DMS 273 treated with DMSO at 0.1 percent for 48 hours (cell line): ENCODE data around the gene PRKACA.
A peak's percentile ranks its signal among the peaks of the same experiment; 100 is the strongest.

Experiments
- DNase-seq: peaks from one replicate; lab custom pipeline; 2025; lab: John Stamatoyannopoulos, UW

The PRKACA gene

DNA sequence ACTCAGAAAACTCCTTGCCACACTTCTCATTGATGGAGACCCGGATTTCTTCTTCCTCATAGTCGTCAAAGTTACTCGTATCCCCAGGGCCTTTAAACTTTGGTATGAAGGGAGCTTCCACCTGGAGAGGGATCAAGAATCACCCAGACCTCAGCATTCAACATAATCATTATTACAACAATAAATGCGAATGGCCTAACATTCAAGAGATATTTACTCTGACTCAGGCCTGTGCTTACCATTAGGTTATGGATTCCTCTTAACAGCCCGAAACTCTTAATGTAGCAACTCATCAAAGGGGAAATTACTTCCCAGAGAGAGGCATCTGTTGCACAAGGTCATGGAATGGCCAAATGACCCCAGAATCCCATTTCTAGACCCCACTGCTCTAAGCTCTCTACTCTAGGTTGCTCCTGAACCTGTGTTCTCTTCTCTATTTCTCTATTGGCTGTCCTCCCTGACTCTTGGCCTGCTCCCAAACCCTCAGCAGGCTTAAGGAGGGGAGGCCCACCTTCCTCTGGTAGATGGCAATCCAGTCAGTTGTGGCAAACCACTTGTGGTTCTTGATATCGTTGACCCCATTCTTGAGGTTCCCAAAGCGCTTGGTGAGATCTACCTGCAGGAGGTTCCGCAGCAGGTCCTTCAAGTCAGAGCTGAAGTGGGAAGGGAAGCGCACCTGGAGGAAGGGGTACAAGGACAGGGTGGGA lies 24.3 kb downstream of the PRKACA start:
- no peak for DNase-seq

DNA sequence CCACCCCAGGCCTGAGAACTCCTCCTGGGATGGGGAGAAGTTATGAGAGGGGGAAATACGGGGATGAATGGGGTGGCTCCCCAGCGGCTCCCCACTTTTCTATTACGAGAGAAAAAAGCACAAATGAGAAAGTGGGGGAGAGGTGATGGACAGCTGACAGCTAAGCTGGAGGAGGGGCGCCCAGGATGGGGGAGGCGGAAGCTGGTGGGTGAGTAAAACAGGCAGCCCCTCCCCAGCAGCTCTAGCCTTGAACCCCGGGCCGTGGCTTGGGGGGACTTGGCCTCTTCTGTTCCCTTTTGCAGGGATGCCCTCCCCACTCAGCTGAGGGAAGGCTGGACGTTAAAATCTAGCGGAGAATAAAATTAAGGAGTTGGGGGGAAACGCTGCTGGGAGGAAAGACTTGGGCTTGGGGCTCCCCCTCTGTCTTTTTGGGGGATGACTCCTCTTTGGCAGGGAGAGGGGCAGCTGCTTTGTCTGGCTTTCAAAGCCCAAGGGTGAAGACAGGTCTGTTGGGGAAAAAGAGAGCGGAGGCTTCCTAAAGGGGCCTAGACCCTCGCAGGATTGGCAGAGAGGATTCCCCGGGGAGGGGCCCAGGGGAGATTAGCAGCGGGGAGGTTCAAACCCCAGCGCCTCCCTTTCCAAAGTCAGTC lies 25.6 kb downstream of the PRKACA start:
- DNase-seq, result no peak

DNA sequence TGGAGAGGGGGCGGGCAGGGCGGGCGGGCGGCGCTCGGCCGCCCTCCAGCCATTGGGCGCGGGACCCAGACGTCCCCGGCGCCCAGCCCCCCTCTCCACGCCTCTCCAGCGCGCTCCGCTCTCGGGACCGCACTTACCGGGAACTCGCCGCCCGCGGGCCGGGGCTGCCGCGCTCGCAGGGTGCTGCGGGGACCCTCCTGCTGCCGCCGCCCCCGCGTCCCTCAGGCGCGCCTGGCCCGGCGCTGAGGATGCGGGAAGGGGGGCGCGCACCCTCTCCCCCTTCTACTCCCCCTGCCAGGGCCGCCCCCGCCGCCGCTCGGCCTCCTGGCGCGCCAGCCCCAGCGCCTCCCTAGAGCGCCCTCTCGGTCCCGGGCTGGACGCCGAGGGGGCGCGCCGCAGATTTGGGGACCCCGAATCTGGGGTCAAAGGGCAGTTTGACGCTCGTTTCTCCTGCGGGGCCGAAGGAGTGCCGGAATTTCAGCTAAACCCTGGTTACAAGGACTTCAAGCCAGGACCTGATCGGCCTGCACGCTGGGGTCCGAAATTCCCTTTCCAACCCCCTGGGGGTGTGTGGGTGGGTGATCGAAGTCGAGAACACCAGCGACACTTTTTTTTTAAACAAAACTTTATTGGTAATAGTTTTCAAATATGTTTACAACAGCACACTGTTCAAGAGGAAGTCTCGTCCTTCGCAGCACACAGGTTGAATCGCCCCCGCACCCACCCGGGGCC lies 26.3 kb downstream of the PRKACA start:
- DNase-seq, result peak; percentile 27

DNA sequence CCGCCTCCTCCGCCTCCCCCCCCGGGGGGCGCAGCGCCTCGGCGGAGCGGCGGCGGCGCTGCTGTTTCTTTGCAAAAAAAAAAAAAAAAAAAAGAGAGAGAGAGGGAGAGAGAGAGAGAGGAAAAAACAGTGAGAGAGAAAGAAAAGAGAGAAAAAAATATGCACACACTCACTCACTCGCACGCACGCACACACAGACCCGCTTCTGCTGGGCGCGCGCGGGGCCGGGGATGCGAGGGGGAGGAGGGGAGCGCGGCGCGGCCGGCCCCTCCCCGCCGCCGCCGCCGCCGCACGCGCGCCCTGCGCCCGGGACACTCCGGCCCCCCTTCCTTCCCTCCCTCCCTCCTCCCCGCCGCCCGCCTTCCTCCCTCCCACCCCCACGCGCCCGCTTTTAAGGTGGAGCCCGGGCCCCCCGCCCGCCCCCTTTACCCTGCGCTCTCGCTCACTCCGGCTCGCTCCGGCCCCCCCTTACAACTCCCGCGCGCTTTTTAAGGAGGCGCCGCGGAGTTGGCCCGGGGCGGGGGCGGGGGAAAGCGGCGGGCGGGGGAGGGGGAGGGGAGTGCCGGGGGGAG lies 27.0 kb downstream of the PRKACA start, which contains the start of gene SAMD1:
Gene SAMD1, minus strand, starts transcription at position 243 of the 572 bp plus-strand sequence.
- DNase-seq, result peak; percentile 34

DNA sequence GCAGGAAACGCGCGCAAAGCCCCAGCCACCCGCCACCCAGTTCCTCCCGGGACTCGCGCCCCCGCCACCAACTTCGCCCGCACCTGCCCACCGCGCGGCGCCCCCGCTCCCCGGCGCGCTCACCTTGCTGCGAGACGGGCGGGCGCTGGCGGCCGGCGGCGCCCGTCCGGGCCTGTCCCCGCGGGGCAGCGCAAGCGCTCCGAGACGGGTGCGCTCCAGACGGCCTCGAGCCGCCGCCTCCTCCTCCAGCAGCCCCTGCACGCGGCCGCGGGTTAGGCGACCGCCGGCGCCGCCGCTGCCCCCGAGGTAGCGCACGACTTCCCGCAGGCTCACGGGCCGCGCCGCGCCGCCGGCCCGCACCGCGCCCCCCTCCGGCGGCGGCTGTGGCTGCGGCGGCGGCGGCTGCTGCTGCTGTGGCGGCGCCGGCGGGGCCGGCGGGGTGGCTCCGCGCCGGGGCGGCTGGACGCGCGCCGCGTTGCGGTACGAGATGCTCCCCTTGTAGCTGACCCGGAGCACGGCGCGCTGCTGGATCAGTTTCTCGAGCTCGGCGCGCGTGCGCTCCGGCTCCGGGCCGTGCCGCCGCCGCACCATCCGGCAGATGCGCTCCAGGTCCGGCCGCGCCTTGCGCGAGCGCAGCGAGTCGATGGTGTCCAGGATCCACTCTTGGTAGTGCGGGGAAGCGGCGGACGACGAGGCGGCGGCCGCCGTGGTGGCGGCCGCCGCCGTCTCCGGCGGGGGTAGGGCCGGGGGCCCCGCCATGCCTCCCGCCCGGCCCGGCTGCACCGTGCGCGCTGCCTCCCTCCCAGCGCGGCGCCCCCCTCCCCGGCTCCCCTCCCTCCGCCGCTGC lies 27.7 kb downstream of the PRKACA start:
- DNase-seq, result no peak

DNA sequence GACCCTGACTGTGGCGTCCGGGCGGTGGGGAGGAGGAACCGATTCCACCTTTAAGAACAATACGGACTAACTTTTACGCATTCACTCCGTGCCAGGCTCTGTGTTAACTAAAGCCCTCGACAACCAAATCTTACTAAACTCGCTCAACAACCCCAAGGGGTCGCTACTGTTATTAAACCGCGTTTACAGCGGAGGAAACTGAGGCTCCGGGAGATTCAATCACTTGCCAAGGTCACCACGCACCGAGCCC lies 28.2 kb downstream of the PRKACA start:
- DNase-seq, result no peak

DNA sequence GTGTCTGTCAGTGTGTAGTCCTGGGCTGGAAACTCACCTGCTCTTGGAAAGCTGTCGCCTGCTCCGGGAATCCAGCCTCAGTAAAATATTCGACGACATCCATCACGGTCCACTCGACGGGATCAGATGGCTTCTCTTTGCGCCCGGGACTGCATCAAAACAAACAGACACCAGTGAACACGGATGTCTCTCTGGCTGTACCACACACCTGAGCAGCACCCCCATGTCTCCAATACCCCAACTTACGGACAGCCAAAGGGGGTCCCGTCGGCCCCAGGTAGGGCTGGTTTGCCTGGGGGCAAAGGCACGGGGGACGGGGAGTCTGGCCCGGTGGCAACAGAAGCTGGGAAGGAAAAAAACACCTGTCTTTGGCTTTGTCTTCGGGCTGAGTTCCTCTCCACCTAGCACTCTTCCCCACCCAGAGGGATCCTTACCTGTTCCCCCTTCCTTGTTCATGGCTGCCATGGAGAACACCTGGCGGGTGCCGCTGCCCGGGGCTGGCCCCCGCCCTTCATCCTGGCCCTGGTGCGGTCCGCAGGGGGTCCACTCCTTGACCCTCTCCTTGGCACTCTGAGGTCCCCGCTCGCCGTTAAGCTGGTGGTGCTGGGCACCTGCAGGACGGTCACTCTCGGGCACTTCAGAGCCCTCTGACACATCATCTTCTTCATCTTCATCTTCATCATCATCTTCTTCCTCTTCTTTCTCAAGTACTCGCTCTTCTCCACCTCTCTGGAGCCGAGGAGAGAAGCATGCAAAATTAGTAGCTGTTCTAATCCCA lies 28.7 kb downstream of the PRKACA start:
- DNase-seq, result no peak

DNA sequence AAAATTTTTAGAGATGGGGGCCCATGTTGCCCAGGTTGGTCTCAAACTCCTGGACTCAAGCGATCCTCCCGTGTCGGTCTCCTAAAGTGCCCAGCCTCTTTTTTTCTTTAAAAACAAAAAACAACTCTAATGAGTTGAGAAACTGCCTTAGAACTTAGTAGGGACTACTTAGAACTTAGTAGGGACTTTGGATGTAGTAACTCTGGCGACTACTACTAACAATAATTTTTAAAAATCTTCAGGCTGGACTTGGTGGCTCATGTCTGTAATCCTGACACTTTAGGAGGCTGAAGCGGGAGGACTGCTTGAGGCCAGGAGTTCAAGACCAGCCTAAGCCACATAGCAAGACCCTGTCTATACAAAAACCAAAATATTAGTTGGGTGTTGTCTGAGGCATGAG lies 31.5 kb downstream of the PRKACA start:
- no peak for DNase-seq

DNA sequence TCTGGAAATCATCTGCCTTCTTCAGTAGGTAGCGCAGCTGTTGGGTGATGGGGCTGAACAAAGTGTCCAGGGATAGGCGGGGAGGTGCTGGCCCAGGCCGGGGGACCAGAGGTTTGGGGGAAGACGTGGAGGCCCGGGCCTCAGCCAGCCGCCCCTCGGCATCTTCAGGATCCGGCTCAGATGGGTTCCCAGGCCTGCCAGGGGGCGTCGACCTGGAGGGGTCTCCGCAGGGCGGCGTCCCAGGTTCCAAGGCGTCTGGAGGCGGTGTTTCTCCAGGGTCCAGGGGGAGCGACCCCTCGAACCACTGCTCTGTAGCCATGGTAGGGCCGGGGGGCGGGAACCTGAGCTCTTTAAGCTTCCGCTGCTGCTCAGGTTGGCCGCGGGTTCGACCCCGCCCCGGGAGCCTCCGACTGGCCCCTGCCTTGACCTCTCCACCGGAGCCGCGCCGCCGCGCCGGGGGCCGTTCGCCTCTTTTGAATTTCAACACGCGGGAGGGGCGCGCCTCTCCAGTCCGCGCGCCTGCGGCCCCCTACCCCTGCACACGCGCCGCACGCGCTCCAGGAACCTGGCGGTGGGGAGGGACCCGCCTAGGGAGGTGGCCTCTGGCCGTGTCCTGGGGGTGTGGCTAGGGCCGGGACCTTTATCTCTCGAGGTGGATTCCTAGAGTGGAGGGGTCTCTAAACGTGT lies 32.1 kb downstream of the PRKACA start, which contains the start of gene C19orf67:
Gene C19orf67, minus strand, starts transcription at position 475 of the 687 bp plus-strand sequence. Its CDS starts 156 bp downstream, at position 319.
- no peak for DNase-seq

DNA sequence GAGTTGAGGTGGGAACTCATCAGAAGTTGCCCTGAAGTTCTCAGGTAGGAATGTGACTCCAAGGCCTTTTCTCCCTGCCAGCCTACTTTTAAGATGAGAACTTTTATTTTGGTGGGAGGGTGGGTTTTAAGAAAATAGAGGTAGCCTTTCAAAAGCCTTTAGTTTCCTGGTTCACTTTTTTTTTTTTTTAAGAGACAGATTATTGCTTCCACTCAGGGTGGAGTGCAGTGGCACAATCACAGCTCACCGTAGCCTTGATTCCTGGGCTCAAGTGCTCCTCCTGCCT lies 34.9 kb downstream of the PRKACA start:
- DNase-seq, result no peak

DNA sequence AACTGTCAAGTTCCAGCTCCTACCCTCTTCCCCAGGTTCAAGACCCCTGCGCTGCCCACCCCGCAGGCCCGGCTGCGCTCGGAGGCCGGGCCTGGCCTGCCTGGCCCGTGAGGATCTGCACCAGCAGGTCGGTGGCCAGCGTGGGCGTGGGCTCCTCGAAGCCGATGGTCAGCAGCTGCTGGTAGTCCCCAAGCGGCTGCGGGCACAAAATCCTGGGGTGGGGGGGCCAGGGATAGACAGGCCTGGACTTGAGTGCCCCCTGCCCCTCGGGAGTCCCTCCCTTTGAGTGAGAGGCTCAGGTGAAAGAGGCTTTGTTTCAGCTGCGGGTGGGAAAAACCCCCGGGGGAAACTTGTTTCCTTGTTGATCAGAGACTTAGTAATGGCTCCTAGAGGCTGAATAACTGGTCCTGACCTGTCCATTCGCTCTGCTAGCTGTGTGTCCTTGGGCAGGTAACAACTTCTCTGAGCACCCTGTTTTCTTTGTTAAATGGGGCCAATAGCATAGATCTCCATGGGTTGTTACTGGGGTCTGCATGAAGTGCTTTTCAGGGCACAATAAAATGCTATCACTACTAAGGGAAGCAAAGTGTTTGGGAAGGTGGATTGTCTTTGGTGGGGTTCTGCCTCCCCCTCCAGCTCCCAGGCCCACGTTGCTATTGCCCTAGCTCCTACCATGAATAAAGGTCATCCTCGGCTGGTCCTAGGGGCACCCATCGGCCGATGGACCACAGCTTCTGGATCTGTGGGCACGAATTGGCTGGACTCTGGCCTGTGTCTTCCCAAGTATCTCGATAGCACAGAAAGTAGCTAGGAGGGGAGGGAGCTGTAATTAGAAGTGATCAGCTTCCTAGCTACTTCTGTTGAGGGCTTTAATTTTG lies 35.5 kb downstream of the PRKACA start:
- no peak for DNase-seq

DNA sequence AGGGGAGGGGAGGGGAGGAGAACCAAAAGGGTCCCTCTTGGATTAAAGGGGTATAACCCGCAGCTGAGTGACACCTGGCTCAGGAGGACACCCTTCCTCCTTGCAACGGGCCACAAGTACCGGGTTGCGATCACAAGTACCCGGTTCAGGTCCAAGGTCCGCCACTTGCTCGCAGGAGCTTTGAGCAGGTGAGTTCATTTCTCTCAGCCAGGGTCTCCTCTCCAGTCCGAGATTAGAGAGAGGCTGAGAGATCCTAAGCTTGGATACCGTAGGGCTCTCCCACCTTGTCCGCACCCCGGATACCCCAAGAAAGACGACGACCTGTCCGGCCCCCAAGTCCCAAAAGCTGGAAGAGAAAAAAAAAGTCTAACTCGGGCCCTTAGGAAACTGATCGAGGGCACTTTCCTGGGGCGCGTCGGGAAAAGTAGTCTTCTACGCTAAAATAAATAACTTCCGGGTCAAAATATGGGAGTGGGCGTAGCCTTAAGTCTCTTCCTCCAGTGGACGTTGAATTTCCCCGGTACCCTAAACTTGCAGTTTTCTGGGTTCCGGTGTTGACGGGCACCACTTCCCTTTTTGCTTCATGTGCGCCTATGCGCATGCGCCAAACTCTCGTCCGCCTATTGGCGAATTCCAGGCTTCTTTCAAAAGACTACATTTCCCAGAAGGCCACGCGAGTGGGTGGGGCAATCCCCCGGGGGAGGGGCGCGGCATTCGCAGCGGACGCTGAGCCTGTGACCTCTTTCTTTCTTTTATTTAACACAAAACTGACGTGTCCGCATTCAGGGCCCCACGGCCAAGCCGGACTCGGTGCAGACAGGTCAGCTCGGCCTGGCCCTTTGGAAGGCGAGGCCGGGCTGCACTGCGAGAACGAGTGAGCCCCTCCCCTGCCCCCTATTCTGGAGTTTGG lies 36.4 kb downstream of the PRKACA start:
- DNase-seq, result peak; percentile 97

DNA sequence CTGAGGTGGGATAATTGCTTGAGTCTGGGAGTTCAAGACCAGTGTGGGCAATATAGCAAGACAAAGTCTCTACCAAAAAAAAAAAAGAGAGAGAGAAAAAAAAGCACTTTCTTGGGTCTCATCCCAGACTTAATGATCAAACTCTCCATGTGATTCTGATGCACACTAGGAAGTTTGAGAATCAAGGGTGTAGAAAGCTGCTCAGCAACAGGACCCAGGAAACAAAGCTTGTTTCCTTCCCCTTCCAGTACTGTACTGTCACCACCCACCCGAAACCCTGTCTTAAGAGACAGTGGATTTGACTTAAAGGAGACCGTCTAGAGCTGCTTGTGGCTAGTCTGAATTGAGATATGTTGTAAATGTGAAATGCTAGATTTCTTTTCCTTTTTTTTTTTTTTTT lies 39.2 kb downstream of the PRKACA start:
- no peak for DNase-seq

DNA sequence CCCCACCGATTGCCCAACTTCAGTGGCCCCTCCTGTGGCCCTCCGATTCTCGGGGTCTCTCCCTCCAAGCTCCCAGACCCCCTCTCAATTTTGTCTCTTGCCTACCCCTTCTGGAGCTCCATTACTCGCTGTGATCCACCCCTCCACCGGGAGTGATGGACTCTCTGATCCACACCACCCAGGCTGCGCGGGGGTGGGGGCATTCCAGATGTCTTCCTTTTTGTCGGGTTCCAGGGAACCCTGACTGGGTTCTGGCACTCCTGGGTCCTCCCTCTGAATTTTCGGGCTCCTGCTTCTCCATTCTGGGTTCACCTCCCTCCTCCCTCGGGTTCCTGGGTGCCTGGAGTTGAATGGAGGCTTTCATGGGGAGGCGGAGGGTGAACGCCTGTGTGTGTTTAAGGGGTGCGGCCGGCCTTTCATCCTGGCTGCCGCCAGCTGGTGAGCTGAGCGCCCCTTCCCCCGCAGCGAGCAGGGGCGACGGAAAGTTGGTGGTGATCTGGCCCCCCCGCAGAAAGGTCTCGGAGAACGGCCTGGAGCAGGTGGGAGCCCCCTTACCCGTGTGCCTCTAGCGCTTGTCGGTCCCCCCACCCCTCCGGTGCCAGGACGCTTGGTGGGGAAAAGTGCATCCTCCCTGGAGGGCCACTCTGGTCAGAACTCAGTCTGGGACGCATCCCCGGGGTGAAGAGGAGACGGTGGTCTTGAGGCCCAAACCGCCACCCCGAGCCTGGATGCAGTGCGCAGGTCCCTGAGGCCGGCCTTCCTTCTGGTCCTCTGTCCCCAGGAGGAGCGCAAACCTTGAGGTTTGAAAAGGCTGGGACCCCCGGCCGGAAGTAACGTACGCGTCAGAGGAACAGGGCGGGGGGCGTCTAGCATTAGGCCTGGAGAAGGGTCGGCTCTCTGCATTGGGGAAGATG lies 43.4 kb downstream of the PRKACA start:
- DNase-seq, result no peak

DNA sequence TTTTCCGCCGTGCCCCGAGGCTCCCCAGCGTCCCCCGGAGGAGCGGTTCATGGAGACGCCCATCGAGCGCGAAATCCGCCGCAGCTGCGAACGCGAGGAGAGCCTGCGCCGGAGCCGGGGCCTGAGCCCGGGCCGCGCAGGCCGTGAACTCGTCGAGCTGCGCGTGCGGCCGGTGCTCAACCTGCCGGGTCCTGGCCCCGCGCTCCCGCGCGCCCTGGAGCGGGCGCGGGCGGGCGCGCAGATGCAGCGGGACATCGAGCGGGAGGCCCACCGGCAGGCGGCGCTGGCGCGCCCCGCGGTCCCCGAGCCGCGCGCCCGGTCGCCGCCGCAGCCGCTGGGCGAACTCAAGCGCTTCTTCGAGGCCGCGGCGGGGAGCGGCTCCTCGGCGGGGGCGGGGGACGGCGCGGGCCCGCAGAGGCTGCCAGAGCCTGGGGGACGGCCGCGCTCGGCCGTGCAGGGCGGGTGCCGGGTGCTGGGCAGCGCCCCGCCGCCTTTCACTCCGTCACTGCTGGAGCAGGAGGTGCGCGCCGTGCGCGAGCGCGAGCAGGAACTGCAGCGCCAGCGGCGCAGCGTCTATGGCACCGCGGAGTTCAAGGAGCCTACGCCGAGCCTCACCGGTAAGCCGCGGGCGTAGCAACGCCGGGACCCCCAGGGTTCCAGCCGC lies 44.2 kb downstream of the PRKACA start:
- peak; percentile 13 for DNase-seq

DNA sequence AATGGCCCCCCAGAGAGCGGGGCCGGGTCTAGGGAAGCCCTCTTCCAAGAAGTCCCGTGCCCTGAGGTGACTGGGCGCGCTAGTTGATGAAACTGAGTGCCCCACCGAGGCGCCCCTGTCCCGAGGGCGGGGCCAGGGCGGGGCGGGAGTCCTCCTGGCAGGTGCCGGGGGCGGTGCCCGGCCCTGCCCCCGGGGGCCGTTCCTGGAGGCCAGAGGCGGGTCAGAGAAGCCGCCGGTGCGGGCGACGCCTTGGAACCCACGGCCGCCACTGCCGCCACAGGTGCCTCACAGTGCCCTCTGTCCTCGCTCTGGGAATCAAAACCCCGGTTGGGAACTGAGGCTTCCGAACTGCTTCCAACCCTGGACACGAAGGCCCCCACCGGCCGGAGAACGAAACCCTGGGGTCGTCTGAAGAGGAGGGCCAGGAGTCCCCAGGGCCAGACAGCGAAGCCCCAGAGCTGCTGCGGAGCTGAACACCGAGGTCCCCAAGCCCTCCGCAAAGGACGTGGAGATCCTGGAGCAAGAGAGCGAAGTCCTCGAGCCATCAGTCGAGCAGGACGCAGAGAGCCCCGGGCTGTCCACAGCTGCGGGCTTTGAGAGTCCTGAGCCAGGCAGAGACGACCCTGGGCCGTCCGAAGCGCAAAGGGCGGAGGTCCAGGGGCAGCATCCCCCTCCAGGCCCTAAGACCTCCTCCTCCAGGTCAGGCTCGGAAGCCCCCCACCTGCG lies 44.9 kb downstream of the PRKACA start, which contains the start of gene MISP3:
Gene MISP3, plus strand, starts transcription at position 252 of the 726 bp plus-strand sequence. CDS start 524 bp downstream, outside the sequence.
- no peak for DNase-seq
